Prostate gland (tissue), 2 donors: ENCODE measurements around the gene NDUFAF4. TPM values are rescaled to one million over a fixed set of nuclear protein-coding genes. Genes with fewer than 3 reads are reported as not detected.

Experiments used
- DNase-seq: peaks from one replicate; pipeline ENCODE4 v3.0.0-alpha.2; 2019; ENCODE audit warnings: low spot score
- H3K27ac ChIP-seq, 2 donors: fragments of 200-600 bp; sonication (generic); 2 replicates each; pipeline ENCODE4 v1.5.1; 2017 to 2019
- H3K27me3 ChIP-seq: fragments of 200-600 bp; sonication (generic); replicated peaks from 2 replicates; pipeline ENCODE4 v1.5.1; 2019; ENCODE audit not compliant: insufficient read depth
- H3K36me3 ChIP-seq, 2 donors: fragments of 200-600 bp; sonication (generic); 1 replicate in 1 of 2; 2 replicates in 1 of 2; pipeline versions ENCODE4 v1.5.1 to v1.8.1; 2017 to 2019
- H3K4me1 ChIP-seq: fragments of 200-600 bp; sonication (generic); replicated peaks from 2 replicates; pipeline ENCODE4 v1.5.1; 2019
- H3K4me3 ChIP-seq, 2 donors: fragments of 200-600 bp; sonication (generic); 2 replicates each; pipeline ENCODE4 v1.5.1; 2017 to 2019
- H3K9me3 ChIP-seq: fragments of 200-600 bp; sonication (generic); 2 replicates; pipeline ENCODE4 v1.5.1; 2017
- CTCF ChIP-seq, 4 experiments: fragments of 200-600 bp in 2 of 4; fragments of 450-650 bp in 2 of 4; sonication (generic) in 2 of 4; IDR thresholded peaks; 1 replicate in 3 of 4; 2 replicates in 1 of 4; pipeline ENCODE4 v1.5.1; 2016 to 2019; ENCODE audit warnings: antibody characterized with exemption in 4 of 4, mild to moderate bottlenecking in 2 of 4, moderate library complexity in 2 of 4
- POLR2A ChIP-seq: fragments of 450-650 bp; IDR thresholded peaks from one replicate; pipeline ENCODE4 v1.6.1; 2016; ENCODE audit warnings: antibody characterized with exemption, mild to moderate bottlenecking
- POLR2AphosphoS5 ChIP-seq: sonication (generic); formaldehyde crosslinking; IDR thresholded peaks from one replicate; pipeline ENCODE4 v1.6.1; 2017; ENCODE audit warnings: antibody characterized with exemption
- WGBS: methylation state at CpG from one replicate; pipeline ENCODE4 v1.1.5; 2018; 5-methylcytosine and 5-hydroxymethylcytosine counted together
- intact Hi-C: fragments of 100-400 bp; cut with DNase I; formaldehyde crosslinking; loops from one replicate; pipeline ENCODE4 v1.14.2; 2022
- total RNA-seq, 2 donors: library from RNA; depleted of rRNA; stranded (reverse); fragments of >200 nt; gene quantifications; one replicate each; pipeline ENCODE4 v1.1.0, GENCODE V29; 2016

Gene NDUFAF4
- total RNA-seq, 2 donors from 2014 or later: 15.6 to 29.9 TPM

DNA sequence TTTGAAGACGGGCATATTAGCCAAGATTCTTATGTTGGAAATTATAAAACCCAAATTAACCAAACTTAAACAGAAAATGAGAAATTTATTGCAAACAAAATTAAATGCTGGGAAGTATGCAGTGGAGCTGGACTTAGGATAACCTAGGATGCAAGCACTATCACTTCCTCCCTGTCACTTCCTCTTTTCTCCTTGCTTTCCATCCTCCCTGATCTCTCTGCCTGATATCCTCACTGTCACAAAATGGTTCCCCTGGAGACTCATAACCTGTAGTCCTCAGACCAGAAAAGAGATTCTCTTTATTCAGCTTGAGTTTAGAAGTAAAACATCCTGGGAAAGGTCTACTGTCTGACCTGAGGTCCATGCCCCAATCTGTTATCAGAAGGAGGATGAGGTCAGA, 19.4 kb upstream of the NDUFAF4 start:
- Histone ChIP-seq H3K36me3 (no peaks in the 10 kb centered on the region), H3K4me3 (no peak overlapping the region), H3K4me1 (no peaks in the 10 kb centered on the region), H3K9me3 (no peaks in the 10 kb centered on the region), H3K27ac (no peak overlapping the region), H3K27me3 (no peaks in the 10 kb centered on the region)
- no peak for DNase-seq
- TF ChIP-seq POLR2A (no peak), CTCF (IDR thresholded peaks at IDR 0.05) (no peak), POLR2AphosphoS5 (no peak)
- WGBS: 82% methylated on average over 1 of the region's 1 CpG
- intact Hi-C loops: no loop called here

GRCh38 chr6:96913621-96914020, 15.9 kb upstream of the NDUFAF4 start:
- no peaks in the 10 kb centered on the region for H3K4me1 ChIP-seq
- no peak overlapping the region for H3K4me3 ChIP-seq
- H3K36me3 ChIP-seq: no peaks in the 10 kb centered on the region
- no peak for DNase-seq
- no peaks in the 10 kb centered on the region for H3K9me3 ChIP-seq
- intact Hi-C loops: no loop called here
- 79% methylated on average over 3 of the region's 3 CpGs for WGBS
- no peaks in the 10 kb centered on the region for H3K27me3 ChIP-seq
- TF ChIP-seq CTCF (IDR thresholded peaks at IDR 0.05) (no peak), POLR2AphosphoS5 (no peak), POLR2A (no peak)
- H3K27ac ChIP-seq: no peak overlapping the region

- H3K36me3 ChIP-seq: no peaks in the 10 kb centered on the region
- H3K27me3 ChIP-seq: no peaks in the 10 kb centered on the region
- no peaks in the 10 kb centered on the region for H3K9me3 ChIP-seq
- no peak for DNase-seq
- no peak overlapping the region for H3K4me3 ChIP-seq
- H3K27ac ChIP-seq: no peak overlapping the region
- 80% methylated on average over 4 of the region's 4 CpGs for WGBS
- intact Hi-C loops: no loop called here
- TF ChIP-seq POLR2A: no peak
- no peak for TF ChIP-seq CTCF (IDR thresholded peaks at IDR 0.05)
- no peak for TF ChIP-seq POLR2AphosphoS5
- H3K4me1 ChIP-seq: no peaks in the 10 kb centered on the region
Measured at GRCh38 chr6:96911751-96912150, 14.1 kb upstream of the NDUFAF4 start.

DNA sequence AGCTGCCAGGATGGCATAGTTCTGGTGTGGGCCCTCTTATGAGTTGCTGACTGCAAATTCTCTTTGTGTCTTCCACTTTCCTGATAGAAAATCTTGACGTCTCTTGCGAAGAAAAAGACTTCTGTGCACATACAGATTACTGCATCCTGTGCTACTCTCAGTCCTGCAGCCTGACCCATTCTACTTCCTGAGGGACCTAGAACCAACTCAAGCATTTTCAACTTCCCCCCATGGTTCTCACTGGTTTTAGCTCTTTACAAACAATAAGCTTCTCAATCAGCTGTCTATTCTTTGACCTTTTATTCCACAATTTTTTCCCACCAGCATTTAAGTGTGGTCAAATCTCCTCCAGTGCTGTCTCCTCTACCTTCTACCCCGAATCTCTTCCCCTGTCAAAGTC, 13.5 kb upstream of the NDUFAF4 start:
- WGBS: 83% methylated on average over 3 of the region's 3 CpGs
- Histone ChIP-seq H3K27me3 (no peaks in the 10 kb centered on the region), H3K36me3 (no peaks in the 10 kb centered on the region), H3K9me3 (no peaks in the 10 kb centered on the region), H3K4me3 (no peak overlapping the region), H3K4me1 (no peaks in the 10 kb centered on the region), H3K27ac (no peak overlapping the region)
- DNase-seq: no peak
- intact Hi-C loops: no loop called here
- TF ChIP-seq POLR2AphosphoS5 (no peak), POLR2A (no peak), CTCF (IDR thresholded peaks at IDR 0.05) (no peak)

GRCh38 chr6:96909811-96910210, 12.1 kb upstream of the NDUFAF4 start:
- Histone ChIP-seq H3K4me1 (no peaks in the 10 kb centered on the region), H3K36me3 (no peaks in the 10 kb centered on the region), H3K4me3 (no peak overlapping the region), H3K9me3 (no peaks in the 10 kb centered on the region), H3K27ac (no peak overlapping the region), H3K27me3 (no peaks in the 10 kb centered on the region)
- TF ChIP-seq POLR2AphosphoS5 (no peak), CTCF (IDR thresholded peaks at IDR 0.05) (no peak), POLR2A (no peak)
- intact Hi-C loops: no loop called here
- DNase-seq: no peak
- WGBS: 76% methylated on average over 2 of the region's 2 CpGs
